ENCODE results near the gene ZNF765.
"Not testable (repeated sequence)": the region's sequence is repeated elsewhere in the genome, so short reads cannot be mapped to it uniquely, and the experiment has no call there.

ZNF765 gene

DNA sequence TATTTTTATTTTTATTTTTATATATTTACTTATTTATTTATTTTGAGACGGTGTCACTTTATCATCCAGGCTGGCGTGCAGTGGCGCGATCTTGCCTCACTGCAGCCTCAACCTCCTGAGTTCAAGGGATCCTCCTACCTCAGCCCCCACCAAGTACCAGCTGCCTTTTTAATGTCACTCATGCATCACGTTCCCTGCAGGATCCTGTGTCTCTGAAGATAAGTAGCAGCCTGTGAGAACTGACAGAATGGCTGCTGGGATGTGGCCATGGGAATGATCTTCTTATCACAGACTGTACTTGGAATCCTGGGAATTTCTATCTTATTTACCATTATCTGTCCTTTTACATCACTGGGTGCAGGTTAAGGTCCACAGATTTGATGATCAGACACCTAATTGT lies 27.6 kb downstream of the ZNF765 start:
- DNase-seq (ENCODE audit: low read depth in 2 of 2): no peak

DNA sequence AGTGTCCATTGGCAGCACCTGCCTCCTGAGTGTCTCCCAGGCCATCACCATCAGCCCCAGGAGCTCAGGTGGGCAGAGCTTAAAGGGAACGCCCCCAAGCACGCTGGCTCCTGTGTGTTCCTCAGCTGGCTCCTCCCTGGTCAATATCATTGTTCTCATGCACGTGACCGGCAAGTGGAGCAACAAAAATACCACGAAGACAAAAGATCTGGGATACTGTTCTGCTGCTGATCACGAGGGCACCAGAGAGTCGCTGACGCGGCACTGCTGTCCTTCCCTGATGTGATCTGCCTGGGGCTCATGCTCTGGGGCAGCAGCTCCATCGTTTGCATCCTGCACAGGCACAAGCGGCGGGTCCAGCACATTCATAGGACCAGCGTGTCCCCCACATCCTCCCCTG lies 28.1 kb downstream of the ZNF765 start:
- DNase-seq (ENCODE audit: low read depth in 2 of 2): not testable (repeated sequence)

GRCh38 chr19:53423680-53424079 lies 28.7 kb downstream of the ZNF765 start:
- not testable (repeated sequence) for DNase-seq (ENCODE audit: low read depth in 2 of 2)

- peak; percentile 32 to 52 for DNase-seq (ENCODE audit: low read depth in 2 of 2)
These were observed 30.1 kb downstream of the ZNF765 start for GRCh38 chr19:53424968-53425597.

GRCh38 chr19:53431399-53432087 lies 36.6 kb downstream of the ZNF765 start, which contains the start of gene ZNF761:
Gene ZNF761 (plus strand): TSS chr19:53431984. CDS start chr19:53447269, 15,285 bp downstream.
- DNase-seq (ENCODE audit: low read depth in 2 of 2): peak; percentile 93 to 95

DNA sequence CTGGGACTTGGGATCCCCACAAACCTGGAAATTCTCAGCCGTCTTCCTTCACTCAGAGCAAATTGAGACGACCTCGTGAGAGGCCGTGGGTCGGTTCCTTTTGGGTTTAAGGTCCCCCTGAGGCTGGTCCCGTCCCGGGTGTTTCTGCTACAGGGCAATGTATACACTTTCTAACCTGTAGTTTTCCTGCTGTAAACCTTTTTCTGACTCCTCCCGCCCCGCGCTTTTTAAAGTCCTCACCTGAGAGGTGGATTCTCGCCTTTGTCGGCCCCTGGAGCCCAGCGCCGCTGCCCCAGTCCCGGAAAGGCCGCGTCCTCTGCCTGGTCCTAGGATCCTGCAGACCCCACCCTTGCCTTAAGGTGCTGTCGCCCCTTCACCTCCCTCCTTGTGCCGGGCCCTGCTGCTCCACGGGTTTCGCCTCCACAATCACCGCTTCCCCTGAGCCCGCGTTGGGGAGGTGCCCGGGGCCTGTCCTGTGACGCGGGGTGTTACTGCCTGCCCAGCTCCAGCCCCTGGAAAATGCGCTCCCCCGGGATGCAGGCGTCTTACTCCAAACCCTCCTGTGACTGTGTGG lies 37.2 kb downstream of the ZNF765 start:
- peak; percentile 2 to 11 for DNase-seq (ENCODE audit: low read depth in 2 of 2)

DNA sequence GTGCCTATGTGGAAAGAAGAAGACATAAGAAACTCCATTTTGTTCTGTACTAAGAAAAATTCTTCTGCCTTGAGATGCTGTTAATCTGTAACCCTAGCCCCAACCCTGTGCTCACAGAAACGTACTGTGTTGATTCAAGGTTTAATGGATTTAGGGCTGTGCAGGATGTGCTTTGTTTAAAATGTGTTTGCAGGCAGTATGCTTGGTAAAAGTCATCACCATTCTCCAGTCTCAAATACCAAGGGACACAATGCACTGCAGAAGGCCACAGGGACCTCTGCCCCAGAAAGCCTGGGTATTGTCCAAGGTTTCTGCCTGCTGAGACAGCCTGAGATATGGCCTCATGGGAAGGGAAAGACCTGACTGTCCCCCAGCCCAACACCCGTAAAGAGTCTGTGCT lies 48.9 kb downstream of the ZNF765 start:
- not testable (repeated sequence) for DNase-seq (ENCODE audit: low read depth in 2 of 2)

GRCh38 chr19:53447196-53447595 lies 52.2 kb downstream of the ZNF765 start:
- DNase-seq (ENCODE audit: low read depth in 2 of 2): not testable (repeated sequence)

DNA sequence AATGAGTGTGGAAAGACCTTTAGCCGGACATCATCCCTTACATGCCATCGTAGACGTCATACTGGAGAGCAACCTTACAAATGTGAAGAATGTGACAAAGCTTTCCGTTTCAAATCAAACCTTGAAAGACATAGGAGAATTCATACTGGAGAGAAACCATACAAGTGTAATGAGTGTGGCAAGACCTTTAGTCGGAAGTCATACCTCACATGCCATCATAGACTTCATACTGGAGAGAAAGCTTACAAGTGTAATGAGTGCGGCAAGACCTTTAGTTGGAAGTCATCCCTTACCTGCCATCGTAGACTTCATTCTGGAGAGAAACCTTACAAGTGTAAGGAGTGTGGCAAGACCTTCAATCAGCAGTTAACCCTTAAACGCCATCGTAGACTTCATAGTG lies 60.9 kb downstream of the ZNF765 start:
- no peak for DNase-seq (ENCODE audit: low read depth in 2 of 2)

- not testable (repeated sequence) for DNase-seq (ENCODE audit: low read depth in 2 of 2)
These were observed 65.3 kb downstream of the ZNF765 start for GRCh38 chr19:53460131-53460721.

DNA sequence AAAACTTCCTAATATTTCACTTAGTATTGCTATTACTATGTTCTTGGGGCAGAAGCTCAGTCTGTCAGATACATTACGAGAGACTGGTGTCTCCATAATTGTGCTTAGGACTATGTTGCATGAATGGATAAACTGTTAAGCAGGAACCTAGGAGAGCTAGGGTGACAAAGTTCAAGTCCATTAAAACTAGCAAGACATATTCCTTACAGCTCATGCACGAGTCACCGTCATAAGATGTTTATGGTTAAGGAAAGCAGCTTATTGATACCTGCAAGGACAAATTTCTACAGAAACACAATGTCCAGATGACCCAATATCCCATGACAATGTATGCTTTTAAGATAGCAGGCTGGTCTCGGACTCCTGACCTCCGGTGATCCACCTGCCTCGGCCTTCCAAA lies 66.9 kb downstream of the ZNF765 start:
- no peak for DNase-seq (ENCODE audit: low read depth in 2 of 2)

- DNase-seq (ENCODE audit: low read depth in 2 of 2): no peak
These were observed 67.9 kb downstream of the ZNF765 start for GRCh38 chr19:53462861-53463260.

GRCh38 chr19:53463263-53463662 lies 68.3 kb downstream of the ZNF765 start:
- DNase-seq (ENCODE audit: low read depth in 2 of 2): no peak

DNA sequence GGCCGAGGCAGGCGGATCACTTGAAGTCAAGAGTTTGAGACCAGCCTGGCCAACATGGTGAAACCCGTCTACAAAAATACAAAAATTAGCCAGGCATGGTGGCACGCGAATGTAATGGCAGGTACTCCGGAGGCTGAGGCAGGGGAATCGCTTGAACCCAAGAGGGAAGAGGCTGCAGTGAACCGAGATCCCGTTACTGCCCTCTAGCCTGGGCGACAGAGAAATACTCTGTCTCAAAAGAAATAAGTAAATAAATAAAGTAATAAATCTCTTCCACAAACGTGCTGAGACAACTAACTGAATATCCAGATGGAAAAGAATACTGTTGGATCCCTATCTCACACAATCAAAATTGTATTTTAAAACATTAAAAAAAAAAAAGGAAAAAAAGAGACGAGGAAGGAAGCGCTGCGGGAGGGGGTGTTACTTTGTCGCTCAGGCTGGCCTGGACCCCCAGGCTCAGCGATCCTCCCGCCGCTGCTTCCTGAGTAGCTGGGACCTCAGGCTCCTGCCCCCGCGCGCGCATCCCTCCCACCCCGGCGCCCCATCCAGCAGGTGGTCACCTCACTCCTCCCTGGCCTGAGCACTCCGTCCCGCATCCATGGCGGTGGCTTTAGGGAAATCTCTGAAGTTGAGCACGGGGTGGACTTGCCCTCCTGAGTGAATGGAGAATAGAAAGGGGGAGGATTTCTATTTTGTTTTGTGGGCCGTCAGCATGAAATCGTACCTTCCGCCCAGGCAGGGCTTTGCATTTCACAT lies 72.0 kb downstream of the ZNF765 start:
- DNase-seq (ENCODE audit: low read depth in 2 of 2): no peak

- peak; percentile 94 to 95 for DNase-seq (ENCODE audit: low read depth in 2 of 2)
These were observed 72.7 kb downstream of the ZNF765 start, which contains the start of gene ZNF813 for GRCh38 chr19:53467485-53468262. Gene ZNF813 (plus strand): TSS chr19:53467733. CDS start chr19:53483823, 16,090 bp downstream.

- not testable (repeated sequence) for DNase-seq (ENCODE audit: low read depth in 2 of 2)
These were observed 73.7 kb downstream of the ZNF765 start for GRCh38 chr19:53468628-53469027.

- DNase-seq (ENCODE audit: low read depth in 2 of 2): no peak
These were observed 77.0 kb downstream of the ZNF765 start for GRCh38 chr19:53471916-53472315.

GRCh38 chr19:53474832-53475231 lies 79.9 kb downstream of the ZNF765 start:
- not testable (repeated sequence) for DNase-seq (ENCODE audit: low read depth in 2 of 2)

DNA sequence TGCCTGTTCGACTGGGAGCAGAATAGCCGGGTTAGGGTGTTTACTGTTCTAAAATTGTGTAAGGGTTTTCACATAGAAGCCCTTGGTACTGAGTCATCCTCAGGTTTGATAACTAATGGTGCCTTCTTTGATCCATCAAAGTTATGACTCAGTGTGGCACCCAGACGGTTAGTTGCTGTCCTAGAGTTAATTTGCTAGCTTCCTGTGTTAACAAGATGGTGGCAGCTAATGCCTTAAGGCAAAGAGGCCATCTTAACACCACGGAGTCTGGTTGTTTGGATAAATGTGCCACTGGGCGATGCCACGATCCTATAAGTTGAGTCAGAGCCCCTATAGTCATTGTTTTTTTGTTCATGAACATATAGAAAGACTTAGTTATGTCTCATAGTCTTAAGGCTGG lies 80.5 kb downstream of the ZNF765 start:
- not testable (repeated sequence) for DNase-seq (ENCODE audit: low read depth in 2 of 2)

Measured in stimulated activated CD4-positive, alpha-beta T cell treated with anti-CD3 and anti-CD28 coated beads, Interleukin-12 subunit alpha, Interleukin-12 subunit beta, amount 100 ng/mL, for 24 hours (primary cell).